ENCODE measurements around the gene DHRS11. TPM values are rescaled to one million over a fixed set of nuclear protein-coding genes. Genes with fewer than 3 reads are reported as not detected.

The DHRS11 gene
- polyA plus RNA-seq, 1 of the 3 experiments (the other 2 are of a cell fraction): 31.6 TPM

DNA sequence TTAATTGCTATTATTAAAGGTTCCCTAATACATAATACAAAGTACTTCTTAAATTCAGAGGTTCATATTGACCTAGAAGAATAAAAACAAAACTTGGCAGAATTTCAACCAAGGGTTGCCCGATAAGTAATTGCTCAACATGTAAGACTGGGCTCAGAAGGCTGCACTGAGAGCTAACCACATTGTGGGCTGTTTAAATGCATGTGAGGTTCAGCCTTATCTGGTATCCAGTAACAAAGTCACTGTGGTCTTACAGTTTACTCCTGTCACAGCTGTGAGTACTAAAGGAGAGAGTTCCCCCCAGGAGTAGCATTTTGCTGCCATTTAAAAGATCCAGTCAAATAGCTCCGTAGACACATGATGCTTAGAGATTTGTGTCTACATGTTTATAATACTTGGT lies 1.6 kb upstream of the DHRS11 start:
- Histone ChIP-seq H3K4me3 (ENCODE audit: low read depth in 2 of 2, low read length in 1 of 2) (no peak overlapping the region), H3K4me1 (ENCODE audit: control insufficient read depth in 1 of 2, insufficient read depth in 2 of 2, low read depth in 1 of 2, low read length in 1 of 2) (peaks cover 0 to 15% of the 10 kb centered on the region in 2 experiments; a peak in 1 of 4 replicates), H3K9me3 (no peaks in the 10 kb centered on the region), H3K9ac (no peak overlapping the region), H3F3A (replicated peaks; ENCODE audit: insufficient read depth) (peaks cover 36% of the 10 kb centered on the region), H3K79me2 (ENCODE audit: insufficient read depth) (peaks cover 13% of the 10 kb centered on the region; the same call in 1 of the 2 replicates), H3K9me2 (no peaks in the 10 kb centered on the region), H3K27me3 (ENCODE audit: insufficient read depth) (no peaks in the 10 kb centered on the region), H4K20me1 (ENCODE audit: insufficient read depth) (no peaks in the 10 kb centered on the region), H3K27ac (ENCODE audit: low read depth in 2 of 2, low read length in 1 of 2) (no peak overlapping the region), H3K4me2 (no peak overlapping the region), H3K36me3 (replicated peaks in 1 of 2; ENCODE audit: control insufficient read depth in 1 of 2, insufficient read depth in 2 of 2, low read length in 1 of 2) (peaks cover 40 to 44% of the 10 kb centered on the region in 2 experiments), H2AFZ (ENCODE audit: low read depth) (no peak overlapping the region)
- ChIA-PET CTCF (interaction anchor here (1.4 to 1.6 kb wide), 2 partner anchors 12 to 13 kb away, joined by 3 to 4 read pairs; no protein-coding TSS in a partner anchor), POLR2A (no interaction called here)
- TF ChIP-seq, protein P1, sequence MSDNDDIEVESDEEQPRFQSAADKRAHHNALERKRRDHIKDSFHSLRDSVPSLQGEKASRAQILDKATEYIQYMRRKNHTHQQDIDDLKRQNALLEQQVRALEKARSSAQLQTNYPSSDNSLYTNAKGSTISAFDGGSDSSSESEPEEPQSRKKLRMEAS (IDR thresholded peaks at IDR 0.05; ENCODE audit: low read depth): no peak
- TF ChIP-seq, protein P2, sequence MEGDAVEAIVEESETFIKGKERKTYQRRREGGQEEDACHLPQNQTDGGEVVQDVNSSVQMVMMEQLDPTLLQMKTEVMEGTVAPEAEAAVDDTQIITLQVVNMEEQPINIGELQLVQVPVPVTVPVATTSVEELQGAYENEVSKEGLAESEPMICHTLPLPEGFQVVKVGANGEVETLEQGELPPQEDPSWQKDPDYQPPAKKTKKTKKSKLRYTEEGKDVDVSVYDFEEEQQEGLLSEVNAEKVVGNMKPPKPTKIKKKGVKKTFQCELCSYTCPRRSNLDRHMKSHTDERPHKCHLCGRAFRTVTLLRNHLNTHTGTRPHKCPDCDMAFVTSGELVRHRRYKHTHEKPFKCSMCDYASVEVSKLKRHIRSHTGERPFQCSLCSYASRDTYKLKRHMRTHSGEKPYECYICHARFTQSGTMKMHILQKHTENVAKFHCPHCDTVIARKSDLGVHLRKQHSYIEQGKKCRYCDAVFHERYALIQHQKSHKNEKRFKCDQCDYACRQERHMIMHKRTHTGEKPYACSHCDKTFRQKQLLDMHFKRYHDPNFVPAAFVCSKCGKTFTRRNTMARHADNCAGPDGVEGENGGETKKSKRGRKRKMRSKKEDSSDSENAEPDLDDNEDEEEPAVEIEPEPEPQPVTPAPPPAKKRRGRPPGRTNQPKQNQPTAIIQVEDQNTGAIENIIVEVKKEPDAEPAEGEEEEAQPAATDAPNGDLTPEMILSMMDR (IDR thresholded peaks at IDR 0.05): no peak
- DNase-seq: no peak
- 96% methylated on average over 2 of the region's 2 CpGs for WGBS (ENCODE audit: low lambda C conversion rate)

- H4K20me1 ChIP-seq (ENCODE audit: insufficient read depth): no peaks in the 10 kb centered on the region
- ChIA-PET POLR2A (interaction anchor here (2.8 kb wide), 1 partner anchor 9 kb away, joined by 16 read pairs; the partner anchor contains the start of gene MRM1), CTCF (interaction anchor here (0.7 to 3.4 kb wide), 4 partner anchors 9 to 197 kb away, joined by 3 to 15 read pairs (median 6); partner anchors contain the start of gene MRM1)
Measured at GRCh38 chr17:36592316-36592715, 637 bp downstream of the DHRS11 start.

More at GRCh38 chr17:36592316-36592715, 637 bp downstream of the DHRS11 start:
- H3K27me3 ChIP-seq (ENCODE audit: insufficient read depth): no peaks in the 10 kb centered on the region
- H3K27ac ChIP-seq (ENCODE audit: low read depth in 2 of 2, low read length in 1 of 2): peak overlapping the region in 1 of 2 experiments; percentile 51; a peak in 1 of 4 replicates
- H2AFZ ChIP-seq (ENCODE audit: low read depth): peak overlapping the region; percentile 23; the same call in 1 of the 2 replicates
- DNase-seq: peak; percentile 71
- peak overlapping the region; percentile 83 to 89 for H3K4me3 ChIP-seq (ENCODE audit: low read depth in 2 of 2, low read length in 1 of 2)
- TF ChIP-seq POLR2AphosphoS5 (IDR thresholded peaks at IDR 0.05; ENCODE audit: low read depth, low read length) (no peak; the same call in 1 of the 2 replicates), YY1 (IDR thresholded peaks at IDR 0.05; ENCODE audit: low read depth) (no peak), GATA2 (CRISPR knock-in tag; IDR thresholded peaks at IDR 0.05) (no peak), GABPA (IDR thresholded peaks at IDR 0.05; ENCODE audit: low read depth) (no peak), MXI1 (IDR thresholded peaks at IDR 0.05; ENCODE audit: low read depth, low read length) (0 out of 2 replicates have a peak, but pooled peaks have one; percentile 42), FOXM1 (IDR thresholded peaks at IDR 0.05; ENCODE audit: low read depth) (no peak), TCF12 (IDR thresholded peaks at IDR 0.05) (no peak), MEF2A (IDR thresholded peaks at IDR 0.05; ENCODE audit: borderline replicate concordance, low read depth) (no peak), EZH2phosphoT487 (IDR thresholded peaks at IDR 0.05; ENCODE audit: borderline replicate concordance, low read depth) (no peak), NFIC (IDR thresholded peaks at IDR 0.05; ENCODE audit: borderline replicate concordance) (no peak), ELF1 (IDR thresholded peaks at IDR 0.05) (no peak), FOXJ3 (CRISPR knock-in tag; IDR thresholded peaks at IDR 0.05) (no peak)
- TF ChIP-seq, protein P3, sequence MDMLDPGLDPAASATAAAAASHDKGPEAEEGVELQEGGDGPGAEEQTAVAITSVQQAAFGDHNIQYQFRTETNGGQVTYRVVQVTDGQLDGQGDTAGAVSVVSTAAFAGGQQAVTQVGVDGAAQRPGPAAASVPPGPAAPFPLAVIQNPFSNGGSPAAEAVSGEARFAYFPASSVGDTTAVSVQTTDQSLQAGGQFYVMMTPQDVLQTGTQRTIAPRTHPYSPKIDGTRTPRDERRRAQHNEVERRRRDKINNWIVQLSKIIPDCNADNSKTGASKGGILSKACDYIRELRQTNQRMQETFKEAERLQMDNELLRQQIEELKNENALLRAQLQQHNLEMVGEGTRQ (IDR thresholded peaks at IDR 0.05; ENCODE audit: borderline replicate concordance, low read depth, low read length): no peak
- TF ChIP-seq, protein P1 (IDR thresholded peaks at IDR 0.05; ENCODE audit: low read depth): no peak
- TF ChIP-seq, protein P4, sequence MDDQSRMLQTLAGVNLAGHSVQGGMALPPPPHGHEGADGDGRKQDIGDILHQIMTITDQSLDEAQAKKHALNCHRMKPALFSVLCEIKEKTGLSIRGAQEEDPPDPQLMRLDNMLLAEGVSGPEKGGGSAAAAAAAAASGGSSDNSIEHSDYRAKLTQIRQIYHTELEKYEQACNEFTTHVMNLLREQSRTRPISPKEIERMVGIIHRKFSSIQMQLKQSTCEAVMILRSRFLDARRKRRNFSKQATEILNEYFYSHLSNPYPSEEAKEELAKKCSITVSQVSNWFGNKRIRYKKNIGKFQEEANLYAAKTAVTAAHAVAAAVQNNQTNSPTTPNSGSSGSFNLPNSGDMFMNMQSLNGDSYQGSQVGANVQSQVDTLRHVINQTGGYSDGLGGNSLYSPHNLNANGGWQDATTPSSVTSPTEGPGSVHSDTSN (IDR thresholded peaks at IDR 0.05): peak; percentile 31; the same call in 1 of the 2 replicates
- no peaks in the 10 kb centered on the region for H3K9me3 ChIP-seq
- H3K9me2 ChIP-seq: no peaks in the 10 kb centered on the region
- H3F3A ChIP-seq (replicated peaks; ENCODE audit: insufficient read depth): peaks cover 28% of the 10 kb centered on the region
- 3% methylated on average over 13 of the region's 20 CpGs for WGBS (ENCODE audit: low lambda C conversion rate)
- H3K9ac ChIP-seq: peak overlapping the region; percentile 79
- peaks cover 0 to 15% of the 10 kb centered on the region in 2 experiments; a peak in 1 of 4 replicates for H3K4me1 ChIP-seq (ENCODE audit: control insufficient read depth in 1 of 2, insufficient read depth in 2 of 2, low read depth in 1 of 2, low read length in 1 of 2)
- H3K79me2 ChIP-seq (ENCODE audit: insufficient read depth): peaks cover 13% of the 10 kb centered on the region; the same call in 1 of the 2 replicates
- peak overlapping the region; percentile 97 for H3K4me2 ChIP-seq
- peaks cover 22 to 28% of the 10 kb centered on the region in 2 experiments for H3K36me3 ChIP-seq (replicated peaks in 1 of 2; ENCODE audit: control insufficient read depth in 1 of 2, insufficient read depth in 2 of 2, low read length in 1 of 2)
